GM12873 (cell line): ENCODE data around the gene ACTL7B.

ENCODE experiments used
- TF ChIP-seq, protein P1 (sequence below): IDR thresholded peaks from 2 replicates; pipeline ENCODE4 v1.5.1; 2012; ENCODE audit warnings: low read depth, mild to moderate bottlenecking, moderate library complexity, low read length, control low read depth; ENCODE audit not compliant: insufficient read depth; ENCODE audit errors: missing control alignments

ACTL7B gene

GRCh38 chr9:108889649-108890067 is 33.9 kb upstream of the ACTL7B start:
- TF ChIP-seq, protein P1, sequence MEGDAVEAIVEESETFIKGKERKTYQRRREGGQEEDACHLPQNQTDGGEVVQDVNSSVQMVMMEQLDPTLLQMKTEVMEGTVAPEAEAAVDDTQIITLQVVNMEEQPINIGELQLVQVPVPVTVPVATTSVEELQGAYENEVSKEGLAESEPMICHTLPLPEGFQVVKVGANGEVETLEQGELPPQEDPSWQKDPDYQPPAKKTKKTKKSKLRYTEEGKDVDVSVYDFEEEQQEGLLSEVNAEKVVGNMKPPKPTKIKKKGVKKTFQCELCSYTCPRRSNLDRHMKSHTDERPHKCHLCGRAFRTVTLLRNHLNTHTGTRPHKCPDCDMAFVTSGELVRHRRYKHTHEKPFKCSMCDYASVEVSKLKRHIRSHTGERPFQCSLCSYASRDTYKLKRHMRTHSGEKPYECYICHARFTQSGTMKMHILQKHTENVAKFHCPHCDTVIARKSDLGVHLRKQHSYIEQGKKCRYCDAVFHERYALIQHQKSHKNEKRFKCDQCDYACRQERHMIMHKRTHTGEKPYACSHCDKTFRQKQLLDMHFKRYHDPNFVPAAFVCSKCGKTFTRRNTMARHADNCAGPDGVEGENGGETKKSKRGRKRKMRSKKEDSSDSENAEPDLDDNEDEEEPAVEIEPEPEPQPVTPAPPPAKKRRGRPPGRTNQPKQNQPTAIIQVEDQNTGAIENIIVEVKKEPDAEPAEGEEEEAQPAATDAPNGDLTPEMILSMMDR, result peak; percentile 21

DNA sequence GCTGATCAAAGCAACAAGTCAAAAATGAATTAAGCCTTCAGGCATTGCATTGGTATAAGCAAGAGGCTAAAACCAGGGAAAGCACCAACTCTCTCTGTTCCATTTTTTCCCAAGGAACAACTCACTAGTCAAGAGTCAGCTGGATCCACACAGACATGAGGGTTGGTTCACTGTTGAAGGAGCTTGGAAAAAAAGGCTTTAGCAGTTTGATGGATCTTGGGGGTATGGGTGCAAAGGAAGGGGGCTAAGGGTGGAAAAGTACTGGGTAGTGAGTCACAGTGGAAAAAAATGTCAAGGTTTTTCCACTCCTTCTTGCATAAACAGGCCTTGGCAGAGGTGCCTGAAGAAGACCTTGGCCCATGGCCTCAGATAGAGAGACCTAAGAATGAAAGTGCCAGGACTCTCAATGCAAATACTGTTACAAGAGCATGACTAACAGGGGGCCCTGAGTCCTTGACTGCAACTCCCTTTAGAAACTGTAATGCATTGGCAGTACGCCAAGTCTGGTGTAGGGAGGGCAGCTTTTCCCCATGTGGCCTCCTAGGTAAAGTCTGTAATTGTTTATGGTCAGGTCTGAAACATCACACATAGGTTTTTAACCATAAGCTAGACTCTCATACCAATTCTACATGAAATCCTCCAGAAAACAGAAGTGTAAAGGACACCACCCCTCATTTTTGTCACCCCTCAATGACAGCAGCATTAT is 30.0 kb upstream of the ACTL7B start:
- TF ChIP-seq, protein P1, result no peak

DNA sequence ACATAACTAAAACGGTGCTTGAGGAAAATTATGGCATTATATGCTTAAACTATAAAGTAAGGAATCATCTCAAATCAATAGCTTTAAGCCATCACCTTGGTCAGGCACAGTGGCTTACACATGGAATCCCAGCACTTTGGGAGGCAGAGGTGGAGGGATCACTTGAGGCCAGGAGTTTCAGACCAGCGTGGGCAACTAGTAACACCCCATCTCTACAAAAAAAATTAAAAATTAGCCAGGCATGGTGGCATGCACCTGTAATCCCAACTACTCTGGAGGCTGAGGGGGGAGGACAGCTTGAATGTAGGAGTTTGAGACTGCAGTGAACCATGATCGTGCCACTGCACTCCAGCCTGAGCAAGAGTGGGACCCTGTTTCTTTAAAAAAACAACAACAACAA is 28.9 kb upstream of the ACTL7B start:
- TF ChIP-seq, protein P1, result no peak

- TF ChIP-seq, protein P1, result no peak
Measured at GRCh38 chr9:108883085-108883484, 27.3 kb upstream of the ACTL7B start.

- TF ChIP-seq, protein P1, result no peak
Measured at GRCh38 chr9:108882052-108882888, 26.5 kb upstream of the ACTL7B start.

- TF ChIP-seq, protein P1, result no peak
Measured at GRCh38 chr9:108880738-108881316, 25.0 kb upstream of the ACTL7B start.

GRCh38 chr9:108877524-108877923 is 21.7 kb upstream of the ACTL7B start:
- TF ChIP-seq, protein P1, result no peak
